HG03159 (cell line): ENCODE measurements around the gene AFF3.
"Not testable (repeated sequence)": the region's sequence is repeated elsewhere in the genome, so short reads cannot be mapped to it uniquely, and the experiment has no call there.

Source experiments
- ATAC-seq: cut with Tn5 transposase; IDR thresholded peaks from one replicate; pipeline ENCODE4 v1.9.1; 2021; ENCODE audit warnings: mild to moderate bottlenecking, moderate library complexity; ENCODE audit not compliant: unreplicated experiment

AFF3 gene, protein sequence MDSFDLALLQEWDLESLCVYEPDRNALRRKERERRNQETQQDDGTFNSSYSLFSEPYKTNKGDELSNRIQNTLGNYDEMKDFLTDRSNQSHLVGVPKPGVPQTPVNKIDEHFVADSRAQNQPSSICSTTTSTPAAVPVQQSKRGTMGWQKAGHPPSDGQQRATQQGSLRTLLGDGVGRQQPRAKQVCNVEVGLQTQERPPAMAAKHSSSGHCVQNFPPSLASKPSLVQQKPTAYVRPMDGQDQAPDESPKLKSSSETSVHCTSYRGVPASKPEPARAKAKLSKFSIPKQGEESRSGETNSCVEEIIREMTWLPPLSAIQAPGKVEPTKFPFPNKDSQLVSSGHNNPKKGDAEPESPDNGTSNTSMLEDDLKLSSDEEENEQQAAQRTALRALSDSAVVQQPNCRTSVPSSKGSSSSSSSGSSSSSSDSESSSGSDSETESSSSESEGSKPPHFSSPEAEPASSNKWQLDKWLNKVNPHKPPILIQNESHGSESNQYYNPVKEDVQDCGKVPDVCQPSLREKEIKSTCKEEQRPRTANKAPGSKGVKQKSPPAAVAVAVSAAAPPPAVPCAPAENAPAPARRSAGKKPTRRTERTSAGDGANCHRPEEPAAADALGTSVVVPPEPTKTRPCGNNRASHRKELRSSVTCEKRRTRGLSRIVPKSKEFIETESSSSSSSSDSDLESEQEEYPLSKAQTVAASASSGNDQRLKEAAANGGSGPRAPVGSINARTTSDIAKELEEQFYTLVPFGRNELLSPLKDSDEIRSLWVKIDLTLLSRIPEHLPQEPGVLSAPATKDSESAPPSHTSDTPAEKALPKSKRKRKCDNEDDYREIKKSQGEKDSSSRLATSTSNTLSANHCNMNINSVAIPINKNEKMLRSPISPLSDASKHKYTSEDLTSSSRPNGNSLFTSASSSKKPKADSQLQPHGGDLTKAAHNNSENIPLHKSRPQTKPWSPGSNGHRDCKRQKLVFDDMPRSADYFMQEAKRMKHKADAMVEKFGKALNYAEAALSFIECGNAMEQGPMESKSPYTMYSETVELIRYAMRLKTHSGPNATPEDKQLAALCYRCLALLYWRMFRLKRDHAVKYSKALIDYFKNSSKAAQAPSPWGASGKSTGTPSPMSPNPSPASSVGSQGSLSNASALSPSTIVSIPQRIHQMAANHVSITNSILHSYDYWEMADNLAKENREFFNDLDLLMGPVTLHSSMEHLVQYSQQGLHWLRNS (N-terminal part only)

DNA sequence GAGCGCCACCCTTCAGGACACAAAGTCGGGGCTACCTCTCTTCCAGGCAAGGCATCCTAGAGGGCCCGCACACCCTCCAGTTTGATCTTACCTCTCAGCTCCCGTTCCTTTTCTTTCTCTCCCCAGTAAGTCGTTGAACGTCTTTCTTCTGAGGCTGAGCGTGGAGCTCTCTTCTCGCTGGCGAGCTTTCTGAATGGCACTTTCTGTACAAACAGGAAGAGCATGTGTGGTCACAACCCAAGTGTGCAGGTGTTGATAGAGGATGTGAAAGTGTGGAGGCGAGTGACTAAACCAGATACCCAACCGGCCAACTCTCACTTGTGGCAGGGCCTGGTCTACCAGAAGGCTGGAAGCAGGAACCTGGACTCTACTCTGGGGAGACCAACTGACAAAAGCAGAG, at the start of gene AFF3:
TSS of gene AFF3 (minus strand) at position 198 of the 400 bp plus-strand sequence. CDS start 38,136 bp downstream, outside the sequence.
- ATAC-seq: peak; percentile 98

DNA sequence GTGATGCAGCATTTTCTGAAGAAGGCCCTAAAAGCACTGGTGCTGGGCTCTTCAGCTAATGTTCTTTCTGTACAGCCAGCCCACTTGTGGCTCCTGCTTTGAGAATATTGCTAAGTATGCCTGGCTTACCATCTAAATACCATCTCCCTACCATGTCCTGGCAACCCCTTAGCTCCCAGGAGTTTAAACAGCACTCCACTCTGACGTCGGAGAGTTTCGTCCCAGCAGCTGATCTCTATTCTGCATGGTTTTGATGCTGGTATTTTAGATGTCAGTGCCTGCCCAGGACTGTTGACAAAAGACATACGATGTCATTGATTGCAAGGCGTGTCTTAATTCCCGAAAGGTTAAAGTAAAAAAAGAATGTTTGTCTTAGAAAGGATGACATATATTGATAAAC, 47.0 kb upstream of the AFF3 start:
- no peak for ATAC-seq

DNA sequence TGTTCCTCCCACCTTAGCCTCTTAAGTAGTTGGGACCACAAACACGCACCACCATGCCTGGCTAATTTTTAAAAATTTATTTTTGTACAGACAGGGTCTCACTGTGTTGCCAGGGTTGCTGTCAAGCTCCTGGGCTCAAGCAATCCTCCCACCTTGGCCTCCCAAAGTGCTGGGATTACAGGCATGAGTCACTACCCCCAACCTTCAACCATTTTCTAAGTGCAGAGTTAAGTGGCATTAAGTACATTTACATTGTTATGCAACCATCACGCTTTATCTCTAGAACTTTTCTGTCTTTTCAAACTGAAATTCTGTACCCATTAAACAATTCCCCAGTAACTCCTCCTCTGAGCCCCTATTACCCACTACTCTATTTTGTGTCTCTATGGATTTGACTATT, 45.9 kb upstream of the AFF3 start:
- ATAC-seq: no peak

- ATAC-seq: no peak
Observed at GRCh38 chr2:100186126-100186525, 43.7 kb upstream of the AFF3 start.

- no peak for ATAC-seq
Observed at GRCh38 chr2:100185516-100185915, 43.1 kb upstream of the AFF3 start.

- no peak for ATAC-seq
Observed at GRCh38 chr2:100185105-100185504, 42.7 kb upstream of the AFF3 start.

GRCh38 chr2:100184055-100184737, 41.8 kb upstream of the AFF3 start:
- ATAC-seq: no peak

DNA sequence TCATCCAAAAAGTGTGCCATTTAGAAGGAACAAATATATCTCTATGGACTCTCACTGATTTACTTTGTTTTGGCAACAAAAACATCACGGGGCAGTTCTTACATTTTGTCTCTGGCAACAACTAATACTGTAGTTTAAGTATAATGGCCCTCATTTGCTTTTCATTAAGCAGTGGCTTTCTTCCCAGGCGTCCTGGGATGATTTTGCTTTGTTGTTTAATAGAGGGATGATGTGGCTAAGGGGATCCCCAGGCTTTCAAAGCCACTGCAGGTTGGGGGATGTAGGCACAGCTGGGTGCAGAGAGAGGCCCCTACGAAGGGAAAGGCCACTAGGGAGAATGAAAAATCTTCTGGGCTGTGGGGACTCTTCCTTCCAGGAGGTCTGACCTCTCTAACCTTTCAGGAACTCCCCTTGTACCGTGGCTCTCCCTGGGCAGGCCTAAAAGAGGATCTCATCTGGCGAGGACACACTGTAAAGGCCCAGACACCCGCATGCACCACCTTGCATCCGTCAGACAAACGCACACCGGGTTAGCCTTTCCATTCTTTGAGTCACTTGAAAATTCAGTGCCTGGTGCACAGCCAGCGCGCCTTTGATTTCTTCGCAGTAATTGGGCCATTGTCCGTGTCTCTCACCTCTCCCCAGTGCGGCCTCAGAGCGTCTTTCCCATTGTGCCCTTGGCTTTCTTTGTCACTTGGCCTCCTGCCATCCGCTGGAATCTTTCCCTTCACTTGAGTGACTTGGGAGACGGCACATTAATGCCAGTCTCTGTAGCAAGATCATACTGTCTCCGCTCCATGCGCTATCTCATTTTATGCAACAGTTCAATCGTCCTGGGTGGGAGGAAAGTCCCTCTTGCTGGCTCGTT, 40.3 kb upstream of the AFF3 start:
- no peak for ATAC-seq

DNA sequence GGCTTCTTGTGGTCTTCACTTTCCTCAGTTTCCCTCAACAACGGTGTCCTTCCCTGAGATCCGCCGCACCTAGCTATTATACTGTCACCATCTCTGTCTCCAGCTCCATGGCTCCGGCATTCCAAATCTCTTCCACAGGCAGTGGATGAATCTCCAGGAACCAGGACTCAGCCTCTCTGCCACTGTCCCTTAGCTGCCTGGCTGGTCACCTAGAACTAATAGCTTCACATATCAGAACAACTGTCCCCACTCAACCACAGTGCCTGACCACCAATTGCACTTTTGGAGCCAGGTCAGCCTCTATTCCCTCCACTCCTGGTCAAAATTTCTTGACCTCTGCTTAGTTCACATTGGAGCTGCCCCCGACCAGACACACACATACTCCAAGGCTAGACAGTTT, 38.1 kb upstream of the AFF3 start:
- ATAC-seq: no peak

- ATAC-seq: no peak
Observed at GRCh38 chr2:100179806-100180205, 37.4 kb upstream of the AFF3 start.

GRCh38 chr2:100178864-100179263, 36.5 kb upstream of the AFF3 start:
- ATAC-seq: no peak

DNA sequence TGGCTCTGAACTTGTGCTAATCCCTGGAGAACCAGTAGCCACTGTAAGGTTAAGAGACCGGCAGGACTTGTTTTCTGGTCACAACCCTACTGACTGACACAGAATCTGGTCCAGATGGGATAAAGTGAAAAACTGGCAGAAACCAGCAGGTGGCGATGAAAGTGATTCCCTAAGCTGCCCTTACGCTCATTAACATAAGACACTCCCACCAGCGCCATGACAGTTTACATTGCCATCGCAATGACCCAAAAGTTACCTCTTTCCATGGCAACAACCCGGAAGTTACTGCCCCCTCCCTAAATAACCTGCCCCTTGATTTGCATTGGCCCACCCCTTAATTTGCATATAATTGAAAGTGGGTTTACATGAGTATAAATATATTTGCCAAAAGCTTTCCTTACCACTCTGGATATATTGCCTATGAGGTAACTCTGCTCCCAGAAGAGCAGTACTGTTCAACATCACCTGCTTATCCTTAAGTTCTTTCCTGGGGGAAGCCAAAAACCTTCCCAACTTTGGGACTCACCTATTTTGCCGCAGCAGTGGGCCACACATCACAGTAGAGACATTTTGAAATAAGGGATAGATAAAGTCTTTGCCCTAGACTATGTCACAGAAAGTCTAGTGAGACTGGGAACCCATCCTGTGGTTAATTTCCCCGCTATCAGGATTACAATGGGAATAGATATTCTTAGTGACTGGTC, 35.8 kb upstream of the AFF3 start:
- ATAC-seq: no peak

GRCh38 chr2:100176925-100177324, 34.5 kb upstream of the AFF3 start:
- no peak for ATAC-seq

GRCh38 chr2:100174026-100174431, 31.6 kb upstream of the AFF3 start:
- ATAC-seq: no peak

- ATAC-seq: no peak
Observed at GRCh38 chr2:100166701-100167100, 24.3 kb upstream of the AFF3 start.

GRCh38 chr2:100163605-100164004, 21.2 kb upstream of the AFF3 start:
- no peak for ATAC-seq

- ATAC-seq: no peak
Observed at GRCh38 chr2:100161945-100162620, 19.7 kb upstream of the AFF3 start.

DNA sequence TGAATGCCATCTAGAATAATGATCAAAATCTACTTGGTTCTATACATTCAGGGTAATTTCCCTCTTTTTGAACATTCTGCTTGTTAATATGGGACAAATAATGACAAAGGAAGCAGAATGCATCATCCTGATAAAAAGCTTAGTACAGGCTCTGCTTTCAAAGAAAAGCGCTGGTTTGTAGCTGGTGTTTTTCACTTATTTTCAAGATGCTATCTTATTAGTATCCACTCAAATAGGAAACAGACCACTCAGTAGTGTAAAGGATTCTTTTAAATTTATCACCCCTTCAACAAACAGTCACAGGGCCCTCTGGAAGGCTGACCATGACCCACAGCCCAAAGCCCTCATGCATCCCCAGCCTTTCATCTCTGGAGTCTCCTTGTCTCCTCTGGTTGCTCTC, 18.0 kb upstream of the AFF3 start:
- no peak for ATAC-seq

DNA sequence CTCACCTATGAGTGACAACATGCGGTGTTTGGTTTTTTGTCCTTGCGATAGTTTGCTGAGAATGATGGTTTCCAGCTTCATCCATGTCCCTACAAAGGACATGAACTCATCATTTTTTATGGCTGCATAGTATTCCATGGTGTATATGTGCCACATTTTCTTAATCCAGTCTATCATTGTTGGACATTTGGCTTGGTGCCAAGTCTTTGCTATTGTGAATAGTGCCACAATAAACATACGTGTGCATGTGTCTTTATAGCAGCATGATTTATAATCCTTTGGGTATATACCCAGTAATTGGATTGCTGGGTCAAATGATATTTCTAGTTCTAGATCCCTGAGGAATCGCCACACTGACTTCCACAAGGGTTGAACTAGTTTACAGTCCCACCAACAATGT, 9.4 kb upstream of the AFF3 start:
- not testable (repeated sequence) for ATAC-seq
